C1 segment of cervical spinal cord (tissue), 14 donors: ENCODE results near the gene SMC1B.
A peak's percentile ranks its signal among the peaks of the same experiment; 100 is the strongest.

ENCODE experiments used
- DNase-seq, 14 donors: peaks; one replicate each; lab custom pipeline; 2025; lab: John Stamatoyannopoulos, UW

Gene SMC1B

GRCh38 chr22:45320357-45320976 lies 92.9 kb downstream of the SMC1B start:
- DNase-seq = no peak

- no peak for DNase-seq
Measured at GRCh38 chr22:45319324-45319685, 94.1 kb downstream of the SMC1B start.

- DNase-seq = no peak
Measured at GRCh38 chr22:45318558-45319323, 94.7 kb downstream of the SMC1B start.

GRCh38 chr22:45318168-45318557 lies 95.2 kb downstream of the SMC1B start:
- peak in 8 of 14 donors; percentile 10 to 61 (median 28) for DNase-seq

GRCh38 chr22:45317551-45318167 lies 95.7 kb downstream of the SMC1B start:
- DNase-seq = peak in 9 of 14 donors; percentile 21 to 56 (median 30)

- DNase-seq = no peak
Measured at GRCh38 chr22:45316796-45317526, 96.4 kb downstream of the SMC1B start.

GRCh38 chr22:45314786-45315185 lies 98.6 kb downstream of the SMC1B start:
- no peak for DNase-seq

GRCh38 chr22:45314054-45314721 lies 99.2 kb downstream of the SMC1B start:
- DNase-seq = no peak

- DNase-seq = no peak
Measured at GRCh38 chr22:45312856-45313255, 100.5 kb downstream of the SMC1B start.

GRCh38 chr22:45312415-45312814 lies 101.0 kb downstream of the SMC1B start:
- DNase-seq = no peak

GRCh38 chr22:45310977-45311531 lies 102.3 kb downstream of the SMC1B start:
- no peak for DNase-seq

- DNase-seq = peak in 1 of 14 donors; percentile 46
Measured at GRCh38 chr22:45310331-45310976, 102.9 kb downstream of the SMC1B start.

GRCh38 chr22:45309422-45310227 lies 103.8 kb downstream of the SMC1B start, which contains the start of gene FAM118A:
Gene FAM118A (plus strand): TSS chr22:45309934. CDS start chr22:45322380, 12,446 bp downstream.
- DNase-seq = peak; percentile 57 to 98 (median 94)

- DNase-seq = peak in 1 of 14 donors; percentile 23
Measured at GRCh38 chr22:45308957-45309421, 104.4 kb downstream of the SMC1B start.

- no peak for DNase-seq
Measured at GRCh38 chr22:45308391-45308956, 104.9 kb downstream of the SMC1B start.

- DNase-seq = no peak
Measured at GRCh38 chr22:45306139-45306538, 107.3 kb downstream of the SMC1B start.

- no peak for DNase-seq
Measured at GRCh38 chr22:45305456-45306075, 107.8 kb downstream of the SMC1B start.

- no peak for DNase-seq
Measured at GRCh38 chr22:45304971-45305370, 108.4 kb downstream of the SMC1B start.

- DNase-seq = no peak
Measured at GRCh38 chr22:45303181-45303580, 110.2 kb downstream of the SMC1B start.
